A549 (cell line): ENCODE measurements around the gene LLGL2.

Experiments
- CTCF ChIP-seq: fragments of >200 bp; sonication (Bioruptor Twin); formaldehyde crosslinking; IDR thresholded peaks from 3 replicates; pipeline ENCODE4 v1.5.1; 2016
- HMGXB4 ChIP-seq: fragments of 250-450 bp; sonication (Bioruptor Pico); IDR thresholded peaks from 2 replicates; pipeline ENCODE4 v1.5.0; 2021; ENCODE audit warnings: mild to moderate bottlenecking, moderate library complexity, borderline replicate concordance
- KDM5A ChIP-seq: fragments of 200-600 bp; sonication (generic); IDR thresholded peaks from 2 replicates; pipeline ENCODE4 v1.6.1; 2016; ENCODE audit warnings: antibody characterized with exemption, mild to moderate bottlenecking

- no peak for TF ChIP-seq CTCF
- TF ChIP-seq KDM5A, result no peak
- no peak for TF ChIP-seq HMGXB4 (CRISPR knock-in tag)
Observed at GRCh38 chr17:75507733-75508719, 17.5 kb upstream of the LLGL2 start.
